Glomerular visceral epithelial cell (primary cell): ENCODE measurements around the gene AKAP8L.
A peak's percentile ranks its signal among the peaks of the same experiment; 100 is the strongest.

Source experiments
- DNase-seq: peaks from one replicate; pipeline ENCODE4 v3.0.0-alpha.2; 2016; ENCODE audit errors: extremely low spot score

AKAP8L gene

GRCh38 chr19:15432629-15433518 lies 14.1 kb upstream of the AKAP8L start:
- DNase-seq, result peak; percentile 89

GRCh38 chr19:15432018-15432494 lies 13.3 kb upstream of the AKAP8L start:
- DNase-seq, result no peak

GRCh38 chr19:15431396-15432017 lies 12.7 kb upstream of the AKAP8L start:
- no peak for DNase-seq

GRCh38 chr19:15430526-15431120 lies 11.8 kb upstream of the AKAP8L start:
- no peak for DNase-seq

GRCh38 chr19:15429825-15430467 lies 11.2 kb upstream of the AKAP8L start:
- no peak for DNase-seq

GRCh38 chr19:15428956-15429824 lies 10.4 kb upstream of the AKAP8L start:
- no peak for DNase-seq

- DNase-seq, result no peak
Observed at GRCh38 chr19:15427991-15428471, 9.2 kb upstream of the AKAP8L start.

- no peak for DNase-seq
Observed at GRCh38 chr19:15427350-15427700, 8.5 kb upstream of the AKAP8L start.

GRCh38 chr19:15426485-15427349 lies 7.9 kb upstream of the AKAP8L start:
- DNase-seq, result no peak

- no peak for DNase-seq
Observed at GRCh38 chr19:15425321-15425950, 6.6 kb upstream of the AKAP8L start.

GRCh38 chr19:15424692-15425272 lies 6.0 kb upstream of the AKAP8L start:
- no peak for DNase-seq

- no peak for DNase-seq
Observed at GRCh38 chr19:15424121-15424520, 5.3 kb upstream of the AKAP8L start.

GRCh38 chr19:15423130-15423529 lies 4.3 kb upstream of the AKAP8L start:
- no peak for DNase-seq

GRCh38 chr19:15422296-15423075 lies 3.7 kb upstream of the AKAP8L start:
- no peak for DNase-seq

- no peak for DNase-seq
Observed at GRCh38 chr19:15421721-15422260, 3.0 kb upstream of the AKAP8L start.

GRCh38 chr19:15421136-15421695 lies 2.4 kb upstream of the AKAP8L start:
- no peak for DNase-seq

GRCh38 chr19:15419413-15420025 lies 731 bp upstream of the AKAP8L start:
- no peak for DNase-seq

GRCh38 chr19:15418231-15418578 lies 583 bp downstream of the AKAP8L start:
- peak; percentile 40 for DNase-seq
